Measurements from ENCODE around the gene SPEF2. TPM values are rescaled to one million over a fixed set of nuclear protein-coding genes. Genes with fewer than 3 reads are reported as not detected.

The SPEF2 gene
- total and polyA plus RNA-seq, 3 experiments from 2014 or later: 5.3 to 6.8 (median 5.5) TPM

- Mint-ChIP-seq H3K27ac (peak overlapping the region in 1 of 8 donors; percentile 66), H3K4me1 (peaks cover 20 to 51% (median 36%) of the 10 kb centered on the region in 3 donors), H3K27me3 (peaks cover 2 to 7% of the 10 kb centered on the region in 2 donors), H3K9me3 (no peaks in the 10 kb centered on the region), H3K36me3 (peaks cover 0 to 7% (median 4%) of the 10 kb centered on the region in 3 donors), H3K4me3 (no peak overlapping the region)
- Histone ChIP-seq H3K4me1 (ENCODE audit: insufficient read depth, low read length) (no peaks in the 10 kb centered on the region), H3K36me3 (ENCODE audit: insufficient read depth, low read length) (no peaks in the 10 kb centered on the region), H3K4me3 (ENCODE audit: low read length) (no peak overlapping the region), H3K27ac (ENCODE audit: low read depth, low read length) (no peak overlapping the region), H3K27me3 (ENCODE audit: insufficient read depth, low read length, poor library complexity, severe bottlenecking) (no peaks in the 10 kb centered on the region), H3K9me3 (ENCODE audit: low read length) (no peaks in the 10 kb centered on the region)
- ChIA-PET POLR2A (no interaction called here), CTCF (interaction anchor here (0.9 kb wide), 1 partner anchor 10 kb away, joined by 3 read pairs; no protein-coding TSS in a partner anchor)
- no peak for DNase-seq
Measured at GRCh38 chr5:35771300-35771699, 153.6 kb downstream of the SPEF2 start.

- Mint-ChIP-seq H3K9me3 (no peaks in the 10 kb centered on the region), H3K4me1 (peaks cover 22 to 51% (median 40%) of the 10 kb centered on the region in 3 donors), H3K4me3 (no peak overlapping the region), H3K36me3 (peaks cover 0 to 7% (median 4%) of the 10 kb centered on the region in 3 donors), H3K27ac (peak overlapping the region in 1 of 8 donors; percentile 76), H3K27me3 (peaks cover 2 to 7% of the 10 kb centered on the region in 2 donors)
- Histone ChIP-seq H3K4me1 (ENCODE audit: insufficient read depth, low read length) (no peaks in the 10 kb centered on the region), H3K4me3 (ENCODE audit: low read length) (no peak overlapping the region), H3K27ac (ENCODE audit: low read depth, low read length) (no peak overlapping the region), H3K9me3 (ENCODE audit: low read length) (no peaks in the 10 kb centered on the region), H3K36me3 (ENCODE audit: insufficient read depth, low read length) (no peaks in the 10 kb centered on the region), H3K27me3 (ENCODE audit: insufficient read depth, low read length, poor library complexity, severe bottlenecking) (no peaks in the 10 kb centered on the region)
- ChIA-PET CTCF (interaction anchor here (0.9 kb wide), 1 partner anchor 9 kb away, joined by 3 read pairs; no protein-coding TSS in a partner anchor), POLR2A (no interaction called here)
- no peak for DNase-seq
Measured at GRCh38 chr5:35771839-35772238, 154.2 kb downstream of the SPEF2 start.

- Mint-ChIP-seq H3K4me3 (peak overlapping the region in 5 of 7 donors; percentile 3 to 69 (median 30)), H3K4me1 (peaks cover 34 to 65% (median 58%) of the 10 kb centered on the region in 3 donors), H3K36me3 (peaks cover 0 to 7% (median 4%) of the 10 kb centered on the region in 3 donors), H3K9me3 (no peaks in the 10 kb centered on the region), H3K27ac (peak overlapping the region; percentile 13 to 76 (median 60)), H3K27me3 (peaks cover 2 to 5% of the 10 kb centered on the region in 2 donors)
- Histone ChIP-seq H3K4me1 (ENCODE audit: insufficient read depth, low read length) (peaks cover 10% of the 10 kb centered on the region), H3K9me3 (ENCODE audit: low read length) (no peaks in the 10 kb centered on the region), H3K4me3 (ENCODE audit: low read length) (no peak overlapping the region), H3K27me3 (ENCODE audit: insufficient read depth, low read length, poor library complexity, severe bottlenecking) (no peaks in the 10 kb centered on the region), H3K36me3 (ENCODE audit: insufficient read depth, low read length) (no peaks in the 10 kb centered on the region), H3K27ac (ENCODE audit: low read depth, low read length) (no peak overlapping the region)
- ChIA-PET POLR2A (no interaction called here), CTCF (no interaction called here)
- no peak for DNase-seq
Measured at GRCh38 chr5:35773967-35774366, 156.3 kb downstream of the SPEF2 start.

GRCh38 chr5:35776757-35777156 lies 159.1 kb downstream of the SPEF2 start:
- Histone ChIP-seq H3K4me1 (ENCODE audit: insufficient read depth, low read length) (peaks cover 36% of the 10 kb centered on the region), H3K9me3 (ENCODE audit: low read length) (no peaks in the 10 kb centered on the region), H3K4me3 (ENCODE audit: low read length) (no peak overlapping the region), H3K36me3 (ENCODE audit: insufficient read depth, low read length) (no peaks in the 10 kb centered on the region), H3K27me3 (ENCODE audit: insufficient read depth, low read length, poor library complexity, severe bottlenecking) (no peaks in the 10 kb centered on the region), H3K27ac (ENCODE audit: low read depth, low read length) (no peak overlapping the region)
- POLR2A ChIA-PET: interaction anchor here (0.7 to 4.1 kb wide), 3 partner anchors 10 to 96 kb away, joined by 3 to 18 read pairs (median 3); no protein-coding TSS in a partner anchor
- no peaks in the 10 kb centered on the region for H3K9me3 Mint-ChIP-seq
- CTCF ChIA-PET: interaction anchor here (0.8 to 7.8 kb wide), 20 partner anchors 9 to 150 kb away, joined by 3 to 77 read pairs (median 6); partner anchors contain the start of gene IL7R
- H3K27me3 Mint-ChIP-seq: no peaks in the 10 kb centered on the region
- peak overlapping the region in 1 of 7 donors; percentile 18 for H3K4me3 Mint-ChIP-seq
- H3K36me3 Mint-ChIP-seq: peaks cover 0 to 2% (median 0%) of the 10 kb centered on the region in 3 donors
- DNase-seq: no peak
- peak overlapping the region in 6 of 8 donors; percentile 15 to 96 (median 74) for H3K27ac Mint-ChIP-seq
- peaks cover 54 to 84% (median 79%) of the 10 kb centered on the region in 3 donors for H3K4me1 Mint-ChIP-seq

- Mint-ChIP-seq H3K27me3 (no peaks in the 10 kb centered on the region), H3K4me1 (peaks cover 58 to 84% (median 82%) of the 10 kb centered on the region in 3 donors), H3K27ac (peak overlapping the region; percentile 65 to 99 (median 96)), H3K9me3 (no peaks in the 10 kb centered on the region), H3K4me3 (peak overlapping the region in 6 of 7 donors; percentile 71 to 86 (median 78)), H3K36me3 (peaks cover 0 to 2% (median 0%) of the 10 kb centered on the region in 3 donors)
- H3K4me1 ChIP-seq (ENCODE audit: insufficient read depth, low read length): peaks cover 44% of the 10 kb centered on the region
- POLR2A ChIA-PET: interaction anchor here (0.7 to 4.1 kb wide), 4 partner anchors 11 to 81 kb away, joined by 3 to 18 read pairs (median 6); no protein-coding TSS in a partner anchor
- CTCF ChIA-PET: interaction anchor here (0.8 to 7.8 kb wide), 25 partner anchors 8 to 149 kb away, joined by 3 to 77 read pairs (median 6); partner anchors contain the start of gene IL7R
- no peak overlapping the region for H3K27ac ChIP-seq (ENCODE audit: low read depth, low read length)
- H3K4me3 ChIP-seq (ENCODE audit: low read length): no peak overlapping the region
- peak; percentile 62 to 78 (median 67) for DNase-seq
- no peaks in the 10 kb centered on the region for H3K9me3 ChIP-seq (ENCODE audit: low read length)
- no peaks in the 10 kb centered on the region for H3K27me3 ChIP-seq (ENCODE audit: insufficient read depth, low read length, poor library complexity, severe bottlenecking)
- no peaks in the 10 kb centered on the region for H3K36me3 ChIP-seq (ENCODE audit: insufficient read depth, low read length)
Measured at GRCh38 chr5:35777358-35778087, 159.9 kb downstream of the SPEF2 start.

- ChIA-PET POLR2A (interaction anchor here (0.7 to 4.1 kb wide), 6 partner anchors 45 to 147 kb away, joined by 3 to 22 read pairs (median 6); no protein-coding TSS in a partner anchor), CTCF (interaction anchor here (0.6 to 7.8 kb wide), 22 partner anchors 12 to 147 kb away, joined by 3 to 77 read pairs (median 6); partner anchors contain the start of gene IL7R)
- no peaks in the 10 kb centered on the region for H3K36me3 ChIP-seq (ENCODE audit: insufficient read depth, low read length)
- no peaks in the 10 kb centered on the region for H3K9me3 Mint-ChIP-seq
- H3K4me3 ChIP-seq (ENCODE audit: low read length): no peak overlapping the region
- H3K27ac Mint-ChIP-seq: peak overlapping the region; percentile 65 to 99 (median 96)
- H3K27me3 Mint-ChIP-seq: no peaks in the 10 kb centered on the region
- peaks cover 0 to 2% (median 0%) of the 10 kb centered on the region in 3 donors for H3K36me3 Mint-ChIP-seq
- H3K4me1 ChIP-seq (ENCODE audit: insufficient read depth, low read length): peaks cover 49% of the 10 kb centered on the region
- no peak for DNase-seq
- H3K9me3 ChIP-seq (ENCODE audit: low read length): no peaks in the 10 kb centered on the region
- peak overlapping the region in 6 of 7 donors; percentile 71 to 86 (median 78) for H3K4me3 Mint-ChIP-seq
- peaks cover 61 to 90% (median 89%) of the 10 kb centered on the region in 3 donors for H3K4me1 Mint-ChIP-seq
- H3K27me3 ChIP-seq (ENCODE audit: insufficient read depth, low read length, poor library complexity, severe bottlenecking): no peaks in the 10 kb centered on the region
- no peak overlapping the region for H3K27ac ChIP-seq (ENCODE audit: low read depth, low read length)
Measured at GRCh38 chr5:35778259-35778769, 160.7 kb downstream of the SPEF2 start.

GRCh38 chr5:35780236-35780635 lies 162.6 kb downstream of the SPEF2 start:
- peaks cover 62 to 87% (median 87%) of the 10 kb centered on the region in 3 donors for H3K4me1 Mint-ChIP-seq
- Histone ChIP-seq H3K36me3 (ENCODE audit: insufficient read depth, low read length) (no peaks in the 10 kb centered on the region), H3K9me3 (ENCODE audit: low read length) (no peaks in the 10 kb centered on the region), H3K27me3 (ENCODE audit: insufficient read depth, low read length, poor library complexity, severe bottlenecking) (no peaks in the 10 kb centered on the region), H3K4me1 (ENCODE audit: insufficient read depth, low read length) (peaks cover 66% of the 10 kb centered on the region), H3K4me3 (ENCODE audit: low read length) (peak overlapping the region; percentile 26), H3K27ac (ENCODE audit: low read depth, low read length) (no peak overlapping the region)
- H3K36me3 Mint-ChIP-seq: peaks cover 0 to 6% (median 0%) of the 10 kb centered on the region in 3 donors
- no peaks in the 10 kb centered on the region for H3K9me3 Mint-ChIP-seq
- peak overlapping the region; percentile 8 to 83 (median 58) for H3K4me3 Mint-ChIP-seq
- ChIA-PET POLR2A (interaction anchor here (0.7 to 4.1 kb wide), 7 partner anchors 10 to 100 kb away, joined by 3 to 22 read pairs (median 6); no protein-coding TSS in a partner anchor), CTCF (interaction anchor here (1.2 to 7.8 kb wide), 9 partner anchors 10 to 145 kb away, joined by 4 to 77 read pairs (median 7); partner anchors contain the start of gene IL7R)
- DNase-seq: peak in 3 of 5 donors; percentile 42 to 70 (median 52)
- H3K27me3 Mint-ChIP-seq: no peaks in the 10 kb centered on the region
- H3K27ac Mint-ChIP-seq: peak overlapping the region; percentile 69 to 98 (median 90)
